ENCODE measurements around the gene NLRC3. TPM values are rescaled to one million over a fixed set of nuclear protein-coding genes. Genes with fewer than 3 reads are reported as not detected.

Gene NLRC3
- total RNA-seq, result 10 to 100 TPM; 14.9 to 20.5 TPM

DNA sequence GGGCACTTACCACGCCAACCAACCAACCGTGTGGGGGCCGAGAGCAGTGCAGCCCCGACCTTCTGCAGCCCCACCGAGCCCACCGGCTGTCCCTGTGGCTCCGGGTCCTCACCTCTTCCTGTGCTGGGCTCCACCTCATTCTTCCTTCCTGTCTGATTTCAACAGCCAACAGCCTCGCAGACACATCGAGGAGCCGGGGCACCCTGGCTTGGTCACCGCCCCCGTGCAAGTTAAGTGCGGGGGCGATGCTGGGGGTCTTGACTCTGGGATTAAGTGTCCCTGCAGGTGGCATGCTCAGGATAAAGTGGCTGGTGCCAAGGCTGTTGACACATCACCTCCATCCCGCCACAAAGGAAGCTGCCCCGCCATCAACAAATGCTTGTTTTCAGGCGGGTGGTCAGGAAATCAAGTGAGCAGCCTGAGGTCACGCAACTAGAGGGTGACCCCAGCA lies at the start of gene NLRC3:
Gene NLRC3, minus strand, starts transcription at position 102 of the 451 bp plus-strand sequence. CDS start 12,367 bp downstream, outside the sequence.
- POLR2A ChIA-PET, result no interaction called here
- H3K4me1 Mint-ChIP-seq, result peaks cover 50% of the 10 kb centered on the region

GRCh38 chr16:3625911-3626732 lies 48.9 kb upstream of the NLRC3 start:
- peaks cover 30% of the 10 kb centered on the region for H3K4me1 Mint-ChIP-seq
- DNase-seq, result no peak
- H3K27me3 Mint-ChIP-seq, result no peaks in the 10 kb centered on the region
- ATAC-seq, result peak; percentile 92
- POLR2A ChIA-PET, result interaction anchor here (0.6 kb wide), 1 partner anchor 14 kb away, joined by 3 read pairs; no protein-coding TSS in a partner anchor
- H3K9me3 Mint-ChIP-seq (ENCODE audit: low read depth), result no peaks in the 10 kb centered on the region
- no peaks in the 10 kb centered on the region for H3K36me3 Mint-ChIP-seq (ENCODE audit: low read depth)
- H3K27ac Mint-ChIP-seq, result peak overlapping the region; percentile 81
- CTCF ChIA-PET, result no interaction called here
- intact Hi-C loops (cut with DNase I, micrococcal nuclease), result no loop called here
- peak overlapping the region; percentile 36 for H3K4me3 Mint-ChIP-seq

More for the DNA sequence above, at the start of gene NLRC3:
- Mint-ChIP-seq H3K4me3 (peak within 1 kb of the TSS; percentile 95), H3K36me3 (ENCODE audit: low read depth) (peaks cover 8% of the 10 kb centered on the region), H3K9me3 (ENCODE audit: low read depth) (no peaks in the 10 kb centered on the region), H3K27ac (peak within 1 kb of the TSS; percentile 97), H3K27me3 (no peaks in the 10 kb centered on the region)
- CTCF ChIA-PET, result no interaction called here
- intact Hi-C loops (cut with DNase I, micrococcal nuclease), result loop anchor here (5.0 kb wide), 3 partner anchors 35 to 120 kb away; partner anchors contain the start of genes CLUAP1 (in 1 of the 2) and SLX4 (in 1 of the 2)
- peak; percentile 63 for DNase-seq
- ATAC-seq, result peak; percentile 32

GRCh38 chr16:3625331-3625730 lies 48.1 kb upstream of the NLRC3 start:
- no peak for DNase-seq
- ChIA-PET CTCF (no interaction called here), POLR2A (no interaction called here)
- Mint-ChIP-seq H3K4me3 (no peak overlapping the region), H3K27me3 (no peaks in the 10 kb centered on the region), H3K9me3 (ENCODE audit: low read depth) (no peaks in the 10 kb centered on the region), H3K4me1 (peaks cover 30% of the 10 kb centered on the region), H3K27ac (no peak overlapping the region), H3K36me3 (ENCODE audit: low read depth) (no peaks in the 10 kb centered on the region)
- intact Hi-C loops (cut with DNase I, micrococcal nuclease), result no loop called here
- no peak for ATAC-seq

GRCh38 chr16:3623642-3624041 lies 46.4 kb upstream of the NLRC3 start:
- intact Hi-C loops (cut with DNase I, micrococcal nuclease), result no loop called here
- H3K9me3 Mint-ChIP-seq (ENCODE audit: low read depth), result no peaks in the 10 kb centered on the region
- no peaks in the 10 kb centered on the region for H3K27me3 Mint-ChIP-seq
- ChIA-PET CTCF (no interaction called here), POLR2A (no interaction called here)
- no peak for ATAC-seq
- peaks cover 31% of the 10 kb centered on the region for H3K4me1 Mint-ChIP-seq
- no peak for DNase-seq
- H3K36me3 Mint-ChIP-seq (ENCODE audit: low read depth), result no peaks in the 10 kb centered on the region
- H3K4me3 Mint-ChIP-seq, result no peak overlapping the region
- no peak overlapping the region for H3K27ac Mint-ChIP-seq

DNA sequence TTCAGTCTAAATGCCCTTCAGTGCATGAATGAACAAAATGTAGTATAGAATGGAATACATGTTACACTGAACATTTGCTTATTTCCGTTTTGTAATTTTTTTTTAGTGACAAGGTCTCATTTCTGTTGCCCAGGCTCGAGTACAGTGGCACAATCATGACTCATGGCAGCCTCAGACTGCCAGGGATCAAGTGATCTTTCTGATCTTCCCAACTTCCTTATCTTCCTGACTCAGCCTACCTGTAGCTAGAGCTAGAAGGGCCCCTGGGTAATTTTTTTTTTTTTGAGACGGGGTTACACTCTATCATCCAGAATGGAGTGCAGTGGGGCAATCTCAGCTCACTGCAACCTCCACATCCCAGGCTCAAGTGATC lies 41.6 kb upstream of the NLRC3 start:
- ATAC-seq, result no peak
- ChIA-PET POLR2A (no interaction called here), CTCF (interaction anchor here (1.1 kb wide), 1 partner anchor 11 kb away, joined by 3 read pairs; no protein-coding TSS in a partner anchor)
- Mint-ChIP-seq H3K4me3 (no peak overlapping the region), H3K4me1 (peaks cover 39% of the 10 kb centered on the region), H3K9me3 (ENCODE audit: low read depth) (no peaks in the 10 kb centered on the region), H3K36me3 (ENCODE audit: low read depth) (peaks cover 14% of the 10 kb centered on the region), H3K27me3 (no peaks in the 10 kb centered on the region), H3K27ac (peak overlapping the region; percentile 10)
- intact Hi-C loops (cut with DNase I, micrococcal nuclease), result loop anchor here in 1 of 2 experiments (10.0 kb wide), 1 partner anchor 514 kb away; no protein-coding TSS in a partner anchor
- DNase-seq, result no peak

- Mint-ChIP-seq H3K36me3 (ENCODE audit: low read depth) (peaks cover 23% of the 10 kb centered on the region), H3K27me3 (no peaks in the 10 kb centered on the region), H3K4me3 (peak overlapping the region; percentile 100), H3K4me1 (peaks cover 39% of the 10 kb centered on the region), H3K9me3 (ENCODE audit: low read depth) (no peaks in the 10 kb centered on the region), H3K27ac (peak overlapping the region; percentile 47)
- intact Hi-C loops (cut with DNase I, micrococcal nuclease), result loop anchor here (5.0 to 10.0 kb wide), 4 partner anchors 35 to 570 kb away; partner anchors contain the start of gene NLRC3 (in 1 of the 2)
- ChIA-PET CTCF (interaction anchor here (0.6 kb wide), 1 partner anchor 162 kb away, joined by 5 read pairs; no protein-coding TSS in a partner anchor), POLR2A (interaction anchor here (0.6 kb wide), 2 partner anchors 13 to 87 kb away, joined by 3 read pairs; no protein-coding TSS in a partner anchor)
- no peak for ATAC-seq
- DNase-seq, result no peak
Observed at GRCh38 chr16:3612510-3613466, 35.6 kb upstream of the NLRC3 start.

- ChIA-PET CTCF (interaction anchor here (0.6 kb wide), 2 partner anchors 31 to 55 kb away, joined by 3 read pairs; no protein-coding TSS in a partner anchor), POLR2A (no interaction called here)
- Mint-ChIP-seq H3K27ac (peak within 1 kb of the TSS; percentile 98), H3K9me3 (ENCODE audit: low read depth) (no peaks in the 10 kb centered on the region), H3K4me1 (peaks cover 41% of the 10 kb centered on the region), H3K27me3 (no peaks in the 10 kb centered on the region), H3K36me3 (ENCODE audit: low read depth) (peaks cover 20% of the 10 kb centered on the region), H3K4me3 (peak within 1 kb of the TSS; percentile 100)
- ATAC-seq (peak; percentile 90), DNase-seq (peak; percentile 95)
- intact Hi-C loops (cut with DNase I, micrococcal nuclease), result loop anchor here (1.0 to 10.0 kb wide), 18 partner anchors 33 to 1005 kb away; partner anchors contain the start of genes ADCY9 (in 1 of the 2), CLUAP1 (in 1 of the 2), CREBBP (in 1 of the 2) and NLRC3 (in 1 of the 2)
Observed at GRCh38 chr16:3611146-3611975, 34.2 kb upstream of the NLRC3 start, which contains the start of gene SLX4. TSS of gene SLX4 (minus strand) at chr16:3611606. CDS start at chr16:3608964, 2,642 bp downstream.

- peak overlapping the region; percentile 52 for H3K27ac Mint-ChIP-seq
- H3K27me3 Mint-ChIP-seq, result no peaks in the 10 kb centered on the region
- ATAC-seq (no peak), DNase-seq (no peak)
- peaks cover 39% of the 10 kb centered on the region for H3K4me1 Mint-ChIP-seq
- ChIA-PET POLR2A (no interaction called here), CTCF (interaction anchor here (0.6 kb wide), 1 partner anchor 239 kb away, joined by 3 read pairs; no protein-coding TSS in a partner anchor)
- H3K9me3 Mint-ChIP-seq (ENCODE audit: low read depth), result no peaks in the 10 kb centered on the region
- intact Hi-C loops (cut with DNase I, micrococcal nuclease), result loop anchor here (1.0 to 10.0 kb wide), 18 partner anchors 32 to 1006 kb away; partner anchors contain the start of genes ADCY9 (in 1 of the 2), CLUAP1 (in 1 of the 2), CREBBP (in 1 of the 2) and NLRC3 (in 1 of the 2)
- peak overlapping the region; percentile 100 for H3K4me3 Mint-ChIP-seq
- H3K36me3 Mint-ChIP-seq (ENCODE audit: low read depth), result peaks cover 23% of the 10 kb centered on the region
Observed at GRCh38 chr16:3610698-3611145, 33.5 kb upstream of the NLRC3 start.

DNA sequence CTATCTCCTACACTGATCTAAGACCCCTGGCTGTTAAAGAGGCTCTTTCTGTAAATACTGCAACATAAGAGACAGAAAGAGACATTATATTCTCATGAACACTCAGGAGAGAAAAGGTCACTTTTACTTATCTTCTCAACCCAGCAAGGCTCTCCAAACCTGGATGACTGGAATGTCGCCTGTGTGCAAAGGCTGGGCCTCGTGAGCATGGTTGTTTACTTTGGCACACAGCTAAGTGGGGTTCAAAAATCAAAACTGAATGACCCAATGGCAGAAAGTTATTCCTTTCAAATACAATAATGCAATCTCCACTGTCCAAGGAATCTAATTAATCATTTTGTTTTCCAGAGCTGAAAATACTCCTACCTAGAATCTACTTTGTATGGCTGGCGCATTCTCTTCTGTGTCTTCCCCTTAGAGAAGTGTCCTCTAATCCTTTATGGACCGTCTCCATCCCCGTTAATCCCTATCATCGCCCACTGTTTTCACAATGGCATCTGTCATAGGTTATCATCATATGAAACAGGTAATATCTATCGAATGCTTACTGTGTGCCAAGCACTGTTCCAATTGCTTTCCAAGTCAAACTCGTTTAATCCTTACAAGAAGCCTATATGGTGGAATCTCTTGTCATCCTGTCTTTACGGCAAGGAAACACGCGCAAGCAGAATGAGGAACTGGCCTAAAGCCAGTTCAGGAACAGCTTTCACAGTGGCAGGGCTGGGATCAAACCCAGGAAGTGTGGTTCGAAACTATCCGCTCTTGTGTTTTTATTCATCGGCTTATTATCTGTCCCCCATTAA lies 32.9 kb upstream of the NLRC3 start:
- CTCF ChIA-PET, result interaction anchor here (0.6 kb wide), 1 partner anchor 238 kb away, joined by 3 read pairs; no protein-coding TSS in a partner anchor

More for the DNA sequence above, 32.9 kb upstream of the NLRC3 start:
- intact Hi-C loops (cut with DNase I, micrococcal nuclease), result loop anchor here (2.0 to 10.0 kb wide), 7 partner anchors 33 to 1007 kb away; partner anchors contain the start of genes ADCY9 (in 1 of the 2), CLUAP1 (in 1 of the 2) and NLRC3 (in 1 of the 2)
- Mint-ChIP-seq H3K4me3 (peak overlapping the region; percentile 100), H3K36me3 (ENCODE audit: low read depth) (peaks cover 18% of the 10 kb centered on the region), H3K27me3 (no peaks in the 10 kb centered on the region), H3K9me3 (ENCODE audit: low read depth) (no peaks in the 10 kb centered on the region), H3K4me1 (peaks cover 33% of the 10 kb centered on the region), H3K27ac (peak overlapping the region; percentile 18)
- no peak for DNase-seq
- POLR2A ChIA-PET, result no interaction called here
- no peak for ATAC-seq
